ENCODE results near the gene ICA1. TPM values are rescaled to one million over a fixed set of nuclear protein-coding genes. Genes with fewer than 3 reads are reported as not detected.

Gene ICA1
- total RNA-seq, 1 experiment from 2014 or later = not detected

- Histone ChIP-seq H3K27ac (ENCODE audit: low read depth, low read length, poor library complexity, severe bottlenecking) (no peak overlapping the region), H3K9me3 (ENCODE audit: low read depth, low read length, poor library complexity, severe bottlenecking) (no peaks in the 10 kb centered on the region), H3K4me1 (ENCODE audit: insufficient read depth, low read length, poor library complexity, severe bottlenecking) (no peaks in the 10 kb centered on the region), H3K36me3 (ENCODE audit: insufficient read depth, low read length, poor library complexity, severe bottlenecking) (no peaks in the 10 kb centered on the region), H3K27me3 (replicated peaks; ENCODE audit: insufficient read depth, low read depth, low read length, poor library complexity) (no peaks in the 10 kb centered on the region), H3K4me3 (ENCODE audit: low read depth, low read length, poor library complexity, severe bottlenecking) (no peak overlapping the region)
- TF ChIP-seq EZH2 (IDR thresholded peaks at IDR 0.05; ENCODE audit: borderline replicate concordance, low read depth, low read length, poor library complexity, severe bottlenecking) (no peak), CTCF (conservative IDR thresholded peaks at IDR 0.05; ENCODE audit: low read depth, low read length) (no peak)
- intact Hi-C loops (cut with micrococcal nuclease; ENCODE audit: unreplicated experiment) = no loop called here
- BruUV-seq (replicated peaks) = no TSS peak
- ChIA-PET POLR2A (ENCODE audit: low non-redundant PET) (no interaction called here), CTCF (interaction anchor here (0.7 kb wide), 1 partner anchor 14 kb away, joined by 3 read pairs; no protein-coding TSS in a partner anchor)
- no peak for DNase-seq (ENCODE audit: low spot score)
These were observed 85.4 kb downstream of the ICA1 start for GRCh38 chr7:8176370-8177081.

GRCh38 chr7:8175929-8176369 lies 86.0 kb downstream of the ICA1 start:
- BruUV-seq (replicated peaks) = no TSS peak
- POLR2A ChIA-PET (ENCODE audit: low non-redundant PET) = no interaction called here
- intact Hi-C loops (cut with micrococcal nuclease; ENCODE audit: unreplicated experiment) = no loop called here
- H3K4me1 ChIP-seq (ENCODE audit: insufficient read depth, low read length, poor library complexity, severe bottlenecking) = no peaks in the 10 kb centered on the region
- no peak for TF ChIP-seq CTCF (conservative IDR thresholded peaks at IDR 0.05; ENCODE audit: low read depth, low read length)
- no peak for TF ChIP-seq EZH2 (IDR thresholded peaks at IDR 0.05; ENCODE audit: borderline replicate concordance, low read depth, low read length, poor library complexity, severe bottlenecking)
- H3K27me3 ChIP-seq (replicated peaks; ENCODE audit: insufficient read depth, low read depth, low read length, poor library complexity) = no peaks in the 10 kb centered on the region
- no peak overlapping the region for H3K27ac ChIP-seq (ENCODE audit: low read depth, low read length, poor library complexity, severe bottlenecking)
- H3K4me3 ChIP-seq (ENCODE audit: low read depth, low read length, poor library complexity, severe bottlenecking) = no peak overlapping the region
- H3K9me3 ChIP-seq (ENCODE audit: low read depth, low read length, poor library complexity, severe bottlenecking) = no peaks in the 10 kb centered on the region
- DNase-seq (ENCODE audit: low spot score) = no peak
- no peaks in the 10 kb centered on the region for H3K36me3 ChIP-seq (ENCODE audit: insufficient read depth, low read length, poor library complexity, severe bottlenecking)
- CTCF ChIA-PET = interaction anchor here (0.7 kb wide), 1 partner anchor 14 kb away, joined by 3 read pairs; no protein-coding TSS in a partner anchor

- ChIA-PET POLR2A (ENCODE audit: low non-redundant PET) (no interaction called here), CTCF (no interaction called here)
- H3K27me3 ChIP-seq (replicated peaks; ENCODE audit: insufficient read depth, low read depth, low read length, poor library complexity) = no peaks in the 10 kb centered on the region
- H3K4me3 ChIP-seq (ENCODE audit: low read depth, low read length, poor library complexity, severe bottlenecking) = no peak overlapping the region
- H3K27ac ChIP-seq (ENCODE audit: low read depth, low read length, poor library complexity, severe bottlenecking) = no peak overlapping the region
- H3K4me1 ChIP-seq (ENCODE audit: insufficient read depth, low read length, poor library complexity, severe bottlenecking) = no peaks in the 10 kb centered on the region
- H3K36me3 ChIP-seq (ENCODE audit: insufficient read depth, low read length, poor library complexity, severe bottlenecking) = no peaks in the 10 kb centered on the region
- no peak for DNase-seq (ENCODE audit: low spot score)
- intact Hi-C loops (cut with micrococcal nuclease; ENCODE audit: unreplicated experiment) = no loop called here
- BruUV-seq (replicated peaks) = no TSS peak
- TF ChIP-seq CTCF (conservative IDR thresholded peaks at IDR 0.05; ENCODE audit: low read depth, low read length) (no peak), EZH2 (IDR thresholded peaks at IDR 0.05; ENCODE audit: borderline replicate concordance, low read depth, low read length, poor library complexity, severe bottlenecking) (no peak)
- H3K9me3 ChIP-seq (ENCODE audit: low read depth, low read length, poor library complexity, severe bottlenecking) = no peaks in the 10 kb centered on the region
These were observed 89.3 kb downstream of the ICA1 start for GRCh38 chr7:8172372-8173354.

All from A673 (cell line).